Hippocampal formation (tissue), 2 donors: ENCODE measurements around the gene LRRC75B.

Experiments
- DNase-seq, 2 donors: peaks; one replicate each; lab custom pipeline; 2025; lab: John Stamatoyannopoulos, UW

LRRC75B gene

GRCh38 chr22:24587251-24587650 is 5.6 kb downstream of the LRRC75B start:
- DNase-seq = no peak

GRCh38 chr22:24585927-24586546 is 6.8 kb downstream of the LRRC75B start:
- DNase-seq = no peak

- DNase-seq = no peak
These were observed 7.4 kb downstream of the LRRC75B start for GRCh38 chr22:24585461-24585860.

GRCh38 chr22:24584871-24585411 is 7.9 kb downstream of the LRRC75B start:
- no peak for DNase-seq

GRCh38 chr22:24584166-24584790 is 8.6 kb downstream of the LRRC75B start:
- DNase-seq = no peak

- no peak for DNase-seq
These were observed 9.4 kb downstream of the LRRC75B start for GRCh38 chr22:24583221-24584165.

GRCh38 chr22:24582056-24582814 is 10.6 kb downstream of the LRRC75B start:
- no peak for DNase-seq

GRCh38 chr22:24580276-24580675 is 12.6 kb downstream of the LRRC75B start:
- DNase-seq = no peak

GRCh38 chr22:24579258-24579601 is 13.6 kb downstream of the LRRC75B start:
- DNase-seq = no peak

GRCh38 chr22:24578355-24579257 is 14.3 kb downstream of the LRRC75B start:
- no peak for DNase-seq

GRCh38 chr22:24576778-24577177 is 16.1 kb downstream of the LRRC75B start:
- DNase-seq = no peak

- no peak for DNase-seq
These were observed 21.6 kb downstream of the LRRC75B start for GRCh38 chr22:24571266-24571665.

- DNase-seq = no peak
These were observed 25.2 kb downstream of the LRRC75B start for GRCh38 chr22:24567668-24568067.

GRCh38 chr22:24566899-24567511 is 25.9 kb downstream of the LRRC75B start:
- DNase-seq = no peak

- no peak for DNase-seq
These were observed 27.8 kb downstream of the LRRC75B start for GRCh38 chr22:24565077-24565476.

- DNase-seq = no peak
These were observed 28.4 kb downstream of the LRRC75B start for GRCh38 chr22:24564376-24565058.

GRCh38 chr22:24563246-24563645 is 29.6 kb downstream of the LRRC75B start:
- no peak for DNase-seq

GRCh38 chr22:24559471-24559870 is 33.4 kb downstream of the LRRC75B start:
- DNase-seq = no peak

- peak; percentile 97 to 100 for DNase-seq
These were observed 37.5 kb downstream of the LRRC75B start, which contains the start of gene SNRPD3 for GRCh38 chr22:24555165-24556039. Gene SNRPD3, plus strand, starts transcription at chr22:24555999. Its CDS starts 1,676 bp downstream, at chr22:24557675.
